IMR-90 (cell line): ENCODE data around the gene CAPZA2. TPM values are rescaled to one million over a fixed set of nuclear protein-coding genes. Genes with fewer than 3 reads are reported as not detected.

Experiments
- ATAC-seq: fragments of 200-7000 bp; cut with Tn5 transposase; 2 replicates; pipeline ENCODE4 v1.9.1; 2020; ENCODE audit warnings: low read depth, mild to moderate bottlenecking, moderate library complexity
- BruUV-seq: library from RNA; stranded (reverse); fragments of 400-500 nt; replicated peaks from 2 replicates; lab custom pipeline; 2021; lab: Mats Ljungman, UMichigan
- CTCF ChIA-PET: fragments of 300-600 bp; formaldehyde crosslinking; extraction: SDS; loops from one replicate; lab custom pipeline; 2021; ENCODE audit warnings: antibody characterized with exemption; lab: Yijun Ruan, JAX
- POLR2A ChIA-PET: fragments of 300-600 bp; sonication (Branson Sonifier 250); formaldehyde crosslinking; loops from one replicate; lab custom pipeline; 2022; ENCODE audit warnings: antibody characterized with exemption; ENCODE audit not compliant: unreplicated experiment; lab: Charles Lee
- DNase-seq: peaks from one replicate; pipeline ENCODE4 v3.0.0; 2013
- H2AFZ ChIP-seq: replicated peaks from 2 replicates; pipeline ENCODE3; 2013; ENCODE audit warnings: low read length, mild to moderate bottlenecking; ENCODE audit not compliant: poor library complexity
- H2AK5ac ChIP-seq: 2 replicates; pipeline ENCODE4 v1.6.1; 2013; ENCODE audit warnings: low read depth, low read length, inconsistent platforms
- H2AK9ac ChIP-seq: replicated peaks from 2 replicates; pipeline ENCODE3; 2013; ENCODE audit warnings: mild to moderate bottlenecking, low read depth, low read length, moderate library complexity; ENCODE audit not compliant: poor library complexity
- H2BK120ac ChIP-seq: 2 replicates; pipeline ENCODE4 v1.6.1; 2013; ENCODE audit warnings: low read depth, low read length, inconsistent platforms
- H2BK15ac ChIP-seq: 3 replicates; pipeline ENCODE4 v1.6.1; 2013; ENCODE audit warnings: low read depth, low read length, inconsistent platforms
- H2BK20ac ChIP-seq: 2 replicates; pipeline ENCODE4 v1.6.1; 2013; ENCODE audit warnings: low read depth, mild to moderate bottlenecking, inconsistent platforms, low read length, moderate library complexity
- H2BK5ac ChIP-seq: 2 replicates; pipeline ENCODE4 v1.6.1; 2013; ENCODE audit warnings: mild to moderate bottlenecking, low read depth, low read length, inconsistent platforms; ENCODE audit not compliant: poor library complexity, severe bottlenecking
- H3K14ac ChIP-seq: replicated peaks from 2 replicates; pipeline ENCODE4 v1.6.1; 2013; ENCODE audit warnings: low read depth, low read length, inconsistent platforms
- H3K18ac ChIP-seq: 2 replicates; pipeline ENCODE4 v1.6.1; 2013; ENCODE audit warnings: low read depth, low read length, control low read depth
- H3K23ac ChIP-seq: 2 replicates; pipeline ENCODE4 v1.6.1; 2013; ENCODE audit warnings: low read depth, low read length, inconsistent platforms
- H3K27ac ChIP-seq: 2 replicates; pipeline ENCODE4 v1.5.1; 2013; ENCODE audit warnings: mild to moderate bottlenecking, control low read depth, low read length; ENCODE audit not compliant: insufficient read depth
- H3K27me3 ChIP-seq: 2 replicates; pipeline ENCODE4 v1.6.1; 2013; ENCODE audit warnings: low read length; ENCODE audit not compliant: control insufficient read depth, insufficient read depth
- H3K36me3 ChIP-seq: 2 replicates; pipeline ENCODE4 v1.6.1; 2013; ENCODE audit warnings: low read length, mixed read lengths; ENCODE audit not compliant: control insufficient read depth, insufficient read depth
- H3K4ac ChIP-seq: 2 replicates; pipeline ENCODE4 v1.6.1; 2013; ENCODE audit warnings: low read depth, low read length, inconsistent platforms
- H3K4me1 ChIP-seq: 2 replicates; pipeline ENCODE4 v1.6.1; 2013; ENCODE audit warnings: low read length, mixed read lengths; ENCODE audit not compliant: control insufficient read depth, insufficient read depth
- H3K4me2 ChIP-seq: 2 replicates; pipeline ENCODE4 v1.6.1; 2013; ENCODE audit warnings: low read depth, mild to moderate bottlenecking, control low read depth, low read length, moderate library complexity
- H3K4me3 ChIP-seq: 2 replicates; pipeline ENCODE4 v1.5.1; 2013; ENCODE audit warnings: low read depth, mild to moderate bottlenecking, control low read depth, low read length, moderate library complexity; ENCODE audit not compliant: insufficient read depth
- H3K56ac ChIP-seq: 2 replicates; pipeline ENCODE4 v1.6.1; 2013; ENCODE audit warnings: low read length, inconsistent platforms; ENCODE audit not compliant: insufficient read depth; ENCODE audit errors: extremely low read depth
- H3K79me1 ChIP-seq, 2 experiments: 2 replicates each; pipeline ENCODE4 v1.6.1; 2013; ENCODE audit warnings: low read length in 2 of 2, inconsistent platforms in 1 of 2, low read depth in 1 of 2
- H3K9ac ChIP-seq: 2 replicates; pipeline ENCODE4 v1.6.1; 2013; ENCODE audit warnings: low read depth, low read length, control low read depth
- H3K9me1 ChIP-seq: 2 replicates; pipeline ENCODE4 v1.6.1; 2013; ENCODE audit warnings: low read length, inconsistent platforms; ENCODE audit not compliant: insufficient read depth
- H3K9me3 ChIP-seq: 2 replicates; pipeline ENCODE4 v1.6.1; 2013; ENCODE audit warnings: low read length; ENCODE audit not compliant: control insufficient read depth, insufficient read depth
- H4K20me1 ChIP-seq: 2 replicates; pipeline ENCODE4 v1.6.1; 2013; ENCODE audit warnings: low read length, inconsistent platforms; ENCODE audit not compliant: insufficient read depth
- H4K5ac ChIP-seq: 2 replicates; pipeline ENCODE4 v1.6.1; 2013; ENCODE audit warnings: mild to moderate bottlenecking, low read depth, low read length, control low read depth
- H4K8ac ChIP-seq, 2 experiments: 2 replicates each; pipeline ENCODE4 v1.6.1; 2013; ENCODE audit warnings: low read depth in 2 of 2, low read length in 2 of 2, control low read depth in 1 of 2, inconsistent platforms in 1 of 2
- H4K91ac ChIP-seq: 2 replicates; pipeline ENCODE4 v1.6.1; 2013; ENCODE audit warnings: low read depth, low read length, inconsistent platforms; ENCODE audit not compliant: insufficient read depth
- FOS ChIP-seq: fragments of 150-350 bp; IDR thresholded peaks from 2 replicates; pipeline ENCODE4 v1.6.1; 2016; ENCODE audit warnings: low read depth, low read length
- MAFK ChIP-seq: IDR thresholded peaks from 2 replicates; pipeline ENCODE4 v1.6.1; 2012; ENCODE audit warnings: low read depth, low read length, improper control_type of control experiment
- MAZ ChIP-seq: IDR thresholded peaks from 2 replicates; pipeline ENCODE4 v1.6.1; 2012; ENCODE audit warnings: low read depth, mild to moderate bottlenecking, low read length, improper control_type of control experiment, moderate library complexity, borderline replicate concordance
- NFE2L2 ChIP-seq: fragments of 150-350 bp; IDR thresholded peaks from 2 replicates; pipeline ENCODE4 v1.6.1; 2016; ENCODE audit warnings: low read depth, mild to moderate bottlenecking, low read length
- RAD21 ChIP-seq: IDR thresholded peaks from 2 replicates; pipeline ENCODE4 v1.6.1; 2012; ENCODE audit warnings: low read length, improper control_type of control experiment
- WGBS, 2 experiments: methylation state at CpG; one replicate each; pipeline versions ENCODE4 v1.1.5 to v1.1.7; 2013; ENCODE audit warnings: missing lambda C conversion rate in 2 of 2; ENCODE audit not compliant: insufficient read length in 1 of 2; ENCODE audit errors: extremely low coverage in 2 of 2; 5-methylcytosine and 5-hydroxymethylcytosine counted together
- dilution Hi-C: fragments of 300-500 bp; cut with HindIII; formaldehyde crosslinking; loops from one replicate; pipeline ENCODE4 v1.14.3; 2018; ENCODE audit warnings: low sequenced_read_pairs; ENCODE audit not compliant: unreplicated experiment
- in situ Hi-C: fragments of 300-500 bp; cut with MboI; formaldehyde crosslinking; loops from 3 replicates; pipeline ENCODE4 v1.14.3; 2019; ENCODE audit warnings: low sequenced_read_pairs, inconsistent platforms, mixed read lengths
- intact Hi-C: fragments of 100-400 bp; cut with micrococcal nuclease; formaldehyde crosslinking; loops from 2 replicates; pipeline ENCODE4 v1.10.0; 2022
- polyA plus RNA-seq, 3 experiments: library from polyadenylated mRNA; depleted of rRNA; stranded (reverse); fragments of >200 nt; gene quantifications; 2 replicates each; pipeline ENCODE4 v1.2.3, GENCODE V29; 2012; ENCODE audit warnings: low replicate concordance in 1 of 3
- total RNA-seq: library from RNA; depleted of rRNA; stranded (reverse); fragments of >200 nt; gene quantifications from 2 replicates; pipeline ENCODE4 v1.2.3, GENCODE V29; 2012
- TF ChIP-seq, protein P1 (sequence below): conservative IDR thresholded peaks from 2 replicates; pipeline ENCODE4 v1.5.1; 2012; ENCODE audit warnings: mild to moderate bottlenecking, low read depth, low read length, improper control_type of control experiment
- TF ChIP-seq, protein P2 (sequence below): fragments of 150-350 bp; IDR thresholded peaks from 2 replicates; pipeline ENCODE4 v1.6.1; 2017; ENCODE audit warnings: mild to moderate bottlenecking, antibody characterized with exemption, low read length, low read depth

CAPZA2 gene
- total and polyA plus RNA-seq, 2 of the 4 experiments (the other 2 are of a cell fraction) = 66.6 to 133 TPM

DNA sequence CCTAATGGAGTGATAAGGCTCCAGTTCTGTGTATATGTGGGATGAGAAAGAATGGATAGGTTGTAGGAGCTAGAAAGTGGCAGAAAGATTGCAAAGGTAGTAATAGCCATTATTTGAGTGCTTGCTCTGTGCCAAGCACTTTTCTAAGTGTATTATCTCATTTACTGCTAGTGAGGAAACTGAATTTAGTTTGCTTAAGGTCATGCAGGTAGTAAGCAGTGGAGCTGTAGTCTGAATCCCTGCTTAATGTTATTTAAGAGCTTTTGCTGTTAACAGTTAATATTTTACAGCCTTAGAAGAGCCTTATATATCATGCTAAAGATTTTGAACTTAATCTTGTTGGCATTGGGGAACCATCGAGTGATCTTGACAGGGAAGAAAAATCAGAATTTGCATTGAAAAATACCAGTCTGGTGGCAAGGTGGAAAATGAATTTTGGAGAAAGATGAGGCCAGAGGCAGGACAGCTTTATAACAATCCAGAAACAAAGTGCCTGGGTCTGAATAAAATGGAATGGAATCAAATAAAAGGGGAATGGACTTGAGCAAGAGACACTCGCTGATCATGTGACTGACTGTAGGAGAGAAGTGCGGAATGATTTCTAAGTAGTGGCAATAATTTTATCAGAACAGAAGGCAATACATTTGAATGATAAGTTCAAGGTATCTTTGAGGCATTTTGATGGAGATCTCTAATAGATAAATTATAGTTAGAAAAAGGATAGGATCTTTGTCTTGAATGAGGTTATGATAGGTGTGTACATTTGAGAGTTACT lies 15.2 kb downstream of the CAPZA2 start:
- no peak overlapping the region for H4K91ac ChIP-seq
- H2AFZ ChIP-seq = no peak overlapping the region
- in situ Hi-C loops (no loop called here), dilution Hi-C loops (no loop called here), intact Hi-C loops (no loop called here)
- no peak overlapping the region for H2AK5ac ChIP-seq
- WGBS, 2 experiments = 86% methylated on average over 1 of the region's 3 CpGs; no CpG with 5 or more reads in 1 of the 2 experiments
- H2BK5ac ChIP-seq = no peak overlapping the region
- H2BK20ac ChIP-seq = no peak overlapping the region
- H3K36me3 ChIP-seq = peaks cover 6% of the 10 kb centered on the region
- peaks cover 88% of the 10 kb centered on the region for H4K20me1 ChIP-seq
- H3K27ac ChIP-seq = no peak overlapping the region
- H3K27me3 ChIP-seq = no peaks in the 10 kb centered on the region
- BruUV-seq = no TSS peak
- no peak overlapping the region for H3K14ac ChIP-seq
- no peak overlapping the region for H2BK120ac ChIP-seq
- no peak overlapping the region for H3K9ac ChIP-seq
- H3K23ac ChIP-seq = no peak overlapping the region
- no peaks in the 10 kb centered on the region for H3K9me3 ChIP-seq
- H2AK9ac ChIP-seq = no peak overlapping the region
- H3K9me1 ChIP-seq = peaks cover 13% of the 10 kb centered on the region
- ChIA-PET POLR2A (no interaction called here), CTCF (interaction anchor here (0.6 to 0.7 kb wide), 2 partner anchors 21 to 35 kb away, joined by 3 read pairs; no protein-coding TSS in a partner anchor)
- no peak for TF ChIP-seq MAZ
- no peak for TF ChIP-seq FOS
- no peak for TF ChIP-seq MAFK
- TF ChIP-seq, protein P1, sequence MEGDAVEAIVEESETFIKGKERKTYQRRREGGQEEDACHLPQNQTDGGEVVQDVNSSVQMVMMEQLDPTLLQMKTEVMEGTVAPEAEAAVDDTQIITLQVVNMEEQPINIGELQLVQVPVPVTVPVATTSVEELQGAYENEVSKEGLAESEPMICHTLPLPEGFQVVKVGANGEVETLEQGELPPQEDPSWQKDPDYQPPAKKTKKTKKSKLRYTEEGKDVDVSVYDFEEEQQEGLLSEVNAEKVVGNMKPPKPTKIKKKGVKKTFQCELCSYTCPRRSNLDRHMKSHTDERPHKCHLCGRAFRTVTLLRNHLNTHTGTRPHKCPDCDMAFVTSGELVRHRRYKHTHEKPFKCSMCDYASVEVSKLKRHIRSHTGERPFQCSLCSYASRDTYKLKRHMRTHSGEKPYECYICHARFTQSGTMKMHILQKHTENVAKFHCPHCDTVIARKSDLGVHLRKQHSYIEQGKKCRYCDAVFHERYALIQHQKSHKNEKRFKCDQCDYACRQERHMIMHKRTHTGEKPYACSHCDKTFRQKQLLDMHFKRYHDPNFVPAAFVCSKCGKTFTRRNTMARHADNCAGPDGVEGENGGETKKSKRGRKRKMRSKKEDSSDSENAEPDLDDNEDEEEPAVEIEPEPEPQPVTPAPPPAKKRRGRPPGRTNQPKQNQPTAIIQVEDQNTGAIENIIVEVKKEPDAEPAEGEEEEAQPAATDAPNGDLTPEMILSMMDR = no peak
- TF ChIP-seq, protein P2, sequence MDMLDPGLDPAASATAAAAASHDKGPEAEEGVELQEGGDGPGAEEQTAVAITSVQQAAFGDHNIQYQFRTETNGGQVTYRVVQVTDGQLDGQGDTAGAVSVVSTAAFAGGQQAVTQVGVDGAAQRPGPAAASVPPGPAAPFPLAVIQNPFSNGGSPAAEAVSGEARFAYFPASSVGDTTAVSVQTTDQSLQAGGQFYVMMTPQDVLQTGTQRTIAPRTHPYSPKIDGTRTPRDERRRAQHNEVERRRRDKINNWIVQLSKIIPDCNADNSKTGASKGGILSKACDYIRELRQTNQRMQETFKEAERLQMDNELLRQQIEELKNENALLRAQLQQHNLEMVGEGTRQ = no peak
- no peak for TF ChIP-seq RAD21
- no peak for TF ChIP-seq NFE2L2
- no peak overlapping the region for H4K8ac ChIP-seq
- H3K79me1 ChIP-seq = peaks cover 4 to 71% of the 10 kb centered on the region in 2 experiments; a peak in 3 of 4 replicates
- DNase-seq (no peak), ATAC-seq (no peak)
- H3K18ac ChIP-seq = no peak overlapping the region
- no peak overlapping the region for H2BK15ac ChIP-seq
- no peak overlapping the region for H4K5ac ChIP-seq
- no peak overlapping the region for H3K4ac ChIP-seq
- peaks cover 4% of the 10 kb centered on the region for H3K4me1 ChIP-seq
- H3K4me3 ChIP-seq = no peak overlapping the region
- no peak overlapping the region for H3K4me2 ChIP-seq
- H3K56ac ChIP-seq = no peak overlapping the region
